Inflammatory macrophage treated with lipopolysaccharide for 1 hour (primary cell): ENCODE measurements around the gene MEPCE.
"Not testable (repeated sequence)": the region's sequence is repeated elsewhere in the genome, so short reads cannot be mapped to it uniquely, and the experiment has no call there.

Source experiments
- DNase-seq, 2 donors: peaks; one replicate each; pipeline ENCODE4 v3.0.0-alpha.2; 2020 to 2022

MEPCE gene

DNA sequence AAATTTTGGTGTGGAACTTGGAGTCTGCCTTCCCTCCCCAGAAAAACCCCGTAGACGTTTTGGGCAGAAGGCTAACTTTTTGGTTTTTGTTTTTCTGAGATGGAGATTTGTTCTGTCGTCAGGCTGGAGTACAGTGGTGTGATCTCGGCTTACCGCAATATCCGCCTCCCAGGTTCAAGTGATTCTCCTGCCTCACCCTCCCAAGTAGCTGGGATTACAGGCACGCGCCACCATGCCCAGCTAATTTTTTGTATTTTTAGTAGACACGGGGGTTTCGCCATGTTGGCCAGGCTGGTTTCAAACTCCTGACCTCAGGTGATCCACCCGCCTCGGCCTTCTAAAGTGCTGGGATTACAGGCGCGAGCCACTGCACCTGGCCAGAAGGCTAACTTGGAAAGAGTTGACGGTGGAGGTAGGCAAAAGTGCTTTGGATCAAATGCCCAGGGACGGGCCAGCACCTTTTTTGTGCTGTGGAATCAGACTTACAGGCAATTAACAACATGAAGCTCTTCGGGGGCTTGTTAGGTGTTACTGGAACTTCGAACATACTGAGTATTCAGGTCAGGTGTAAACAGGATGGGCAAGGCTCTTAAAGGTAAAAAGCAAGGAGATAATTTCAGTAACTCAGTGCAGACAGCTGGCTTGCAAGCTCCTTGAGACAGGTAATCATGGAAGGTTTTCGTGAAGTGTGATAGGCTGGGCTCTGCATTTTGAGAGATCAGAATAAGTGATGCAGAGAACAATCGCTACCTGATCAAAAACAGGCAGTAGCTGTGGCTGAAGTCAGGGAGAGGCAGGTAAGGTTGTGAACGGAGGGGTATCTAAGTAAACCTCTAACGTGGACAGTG lies 4.9 kb downstream of the MEPCE start:
- no peak for DNase-seq

DNA sequence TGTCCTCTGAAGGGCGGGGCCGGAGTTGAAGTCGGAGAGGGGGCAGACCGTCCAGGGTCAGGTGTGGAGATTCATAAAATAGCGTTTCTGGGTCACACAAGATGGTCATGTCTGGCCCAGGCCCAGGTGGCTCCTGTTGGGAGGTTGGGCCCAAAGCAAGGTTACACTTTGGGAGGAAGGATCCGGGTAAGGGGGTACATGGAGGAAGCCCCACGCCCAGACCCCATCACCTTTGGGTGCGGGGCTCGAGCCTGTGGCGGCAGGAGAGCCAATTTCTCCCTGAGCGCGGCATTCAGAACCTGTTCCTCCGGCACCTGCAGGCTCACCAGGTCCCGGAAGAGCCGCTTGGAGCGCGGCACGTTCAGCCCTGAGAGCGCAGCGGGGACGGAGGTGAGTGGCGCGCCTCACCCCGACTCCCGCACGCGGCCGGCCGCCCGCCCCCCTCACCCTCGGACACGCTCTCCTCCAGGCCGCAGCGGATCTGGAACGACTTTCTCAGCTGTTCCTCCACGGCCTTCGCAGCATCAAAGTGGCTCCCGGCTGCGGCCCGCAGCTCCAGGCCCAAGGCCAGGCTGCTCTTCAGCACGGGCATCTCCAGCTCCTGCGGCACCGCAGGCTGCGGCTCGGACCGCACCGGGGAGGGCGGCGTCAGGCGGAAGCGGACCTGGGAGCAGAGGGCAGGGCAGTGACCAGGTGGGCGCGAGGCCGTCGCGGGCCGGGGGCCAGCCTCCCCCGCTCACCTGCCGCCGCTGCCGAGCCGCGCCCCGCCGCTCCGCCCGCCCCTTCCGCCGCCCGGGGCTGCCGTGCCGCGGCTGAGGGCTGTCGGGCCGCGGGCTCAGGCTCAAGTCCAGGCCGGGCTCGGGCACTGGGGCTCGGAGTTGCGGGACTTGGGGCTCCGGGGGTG lies 6.0 kb downstream of the MEPCE start:
- no peak for DNase-seq

GRCh38 chr7:100437150-100438100 lies 7.8 kb downstream of the MEPCE start:
- no peak for DNase-seq

- DNase-seq = no peak
Observed at GRCh38 chr7:100438172-100438571, 8.5 kb downstream of the MEPCE start.

GRCh38 chr7:100438731-100439130 lies 9.1 kb downstream of the MEPCE start:
- DNase-seq = not testable (repeated sequence)

DNA sequence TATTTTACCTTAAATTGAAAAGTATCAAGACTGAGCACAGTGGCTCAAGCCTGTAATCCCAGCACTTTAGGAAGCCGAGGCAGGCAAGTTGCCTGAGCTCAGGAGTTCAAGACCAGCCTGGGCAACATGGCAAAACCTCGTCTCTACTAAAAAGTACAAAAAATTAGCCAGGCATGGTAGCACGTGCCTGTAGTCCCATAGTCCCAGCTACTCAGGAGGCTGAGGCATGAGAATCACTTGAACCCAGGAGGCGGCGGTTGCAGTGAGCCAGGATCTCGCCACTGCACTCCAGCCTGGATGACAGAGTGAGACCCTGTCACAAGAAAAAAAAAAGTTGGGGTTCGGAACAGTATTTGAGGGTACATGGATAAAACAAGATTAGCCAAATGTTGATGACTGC lies 9.6 kb downstream of the MEPCE start:
- not testable (repeated sequence) for DNase-seq

DNA sequence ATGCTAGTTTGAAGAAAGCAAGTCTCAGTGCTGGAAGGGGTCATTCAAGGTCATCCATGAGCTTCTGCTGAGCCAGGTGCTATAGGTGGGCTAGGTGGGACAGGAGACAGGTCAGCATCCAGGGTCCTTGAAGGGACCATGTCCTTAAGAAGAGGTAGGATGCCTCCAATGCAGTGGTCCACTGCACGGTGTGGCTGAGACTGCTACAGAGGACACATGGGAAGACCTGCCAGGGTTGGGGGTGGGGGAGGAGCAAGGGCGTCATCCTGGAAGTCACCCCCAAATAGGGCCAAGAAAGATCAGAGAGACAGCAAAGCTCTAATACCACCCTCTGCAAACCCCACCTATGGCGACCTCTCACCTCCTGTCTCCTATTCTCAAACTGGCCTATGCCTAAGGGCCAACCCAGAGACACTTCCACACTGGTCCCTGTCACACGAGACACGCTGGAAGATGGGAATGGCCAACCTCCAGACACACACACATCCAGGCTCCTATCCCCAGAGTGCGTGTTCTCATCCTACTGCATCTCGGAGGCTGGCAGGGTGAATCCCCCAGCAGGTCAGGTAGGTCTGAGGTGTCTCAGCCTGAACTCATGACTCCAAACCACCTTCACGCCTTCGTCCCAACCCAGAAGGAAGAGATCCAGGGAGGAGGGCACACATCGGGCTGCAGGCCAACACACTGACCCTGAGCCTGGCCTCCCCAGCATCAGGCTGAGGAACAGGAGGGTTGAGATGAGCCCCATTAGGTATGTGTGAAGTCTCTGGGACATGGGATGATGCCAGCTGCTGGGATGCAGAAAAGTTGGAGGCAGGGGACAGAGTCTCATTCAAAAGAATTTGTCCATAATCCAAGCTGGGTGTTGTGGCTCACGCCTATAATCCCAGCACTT lies 12.3 kb downstream of the MEPCE start:
- DNase-seq = no peak

DNA sequence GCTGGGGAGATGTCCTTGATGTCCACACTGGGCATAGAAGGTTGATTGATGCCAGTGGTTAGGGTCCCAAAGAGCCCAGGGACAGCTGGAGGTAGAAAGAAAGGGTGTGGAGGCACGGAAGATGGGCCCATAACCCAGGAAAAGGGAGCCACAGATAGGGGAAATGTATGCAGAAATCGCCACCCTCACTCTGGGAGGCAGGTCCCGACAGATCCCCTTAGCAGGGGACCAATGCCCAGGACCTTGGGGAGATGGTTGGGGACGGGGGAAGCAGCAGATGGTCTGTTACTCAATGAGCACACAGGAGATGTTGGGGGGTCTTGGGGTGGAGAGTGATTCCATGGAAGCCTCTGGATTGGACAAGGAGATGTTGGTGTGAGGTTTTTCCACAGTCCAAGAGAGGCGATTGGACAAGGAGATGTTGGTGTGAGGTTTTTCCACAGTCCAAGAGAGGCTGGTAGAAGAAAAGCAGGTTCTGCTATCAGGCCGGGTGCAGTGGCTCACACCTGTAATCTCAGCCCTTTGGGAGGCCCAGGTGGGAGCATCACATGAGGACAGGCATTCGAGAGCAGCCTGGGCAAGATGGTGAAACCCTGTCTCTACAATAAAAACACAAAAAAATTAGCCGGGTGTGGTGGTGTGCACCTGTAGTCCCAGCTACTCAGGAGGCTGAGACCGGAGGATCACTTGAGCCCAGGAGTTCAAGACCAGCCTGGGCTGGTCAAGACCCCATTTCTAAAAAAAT lies 13.6 kb downstream of the MEPCE start:
- no peak for DNase-seq

GRCh38 chr7:100444311-100445278 lies 15.0 kb downstream of the MEPCE start:
- DNase-seq = peak; percentile 45 to 63

- no peak for DNase-seq
Observed at GRCh38 chr7:100446040-100446439, 16.4 kb downstream of the MEPCE start.

- not testable (repeated sequence) for DNase-seq
Observed at GRCh38 chr7:100447363-100447762, 17.7 kb downstream of the MEPCE start.

GRCh38 chr7:100449190-100449795 lies 19.7 kb downstream of the MEPCE start:
- DNase-seq = no peak

DNA sequence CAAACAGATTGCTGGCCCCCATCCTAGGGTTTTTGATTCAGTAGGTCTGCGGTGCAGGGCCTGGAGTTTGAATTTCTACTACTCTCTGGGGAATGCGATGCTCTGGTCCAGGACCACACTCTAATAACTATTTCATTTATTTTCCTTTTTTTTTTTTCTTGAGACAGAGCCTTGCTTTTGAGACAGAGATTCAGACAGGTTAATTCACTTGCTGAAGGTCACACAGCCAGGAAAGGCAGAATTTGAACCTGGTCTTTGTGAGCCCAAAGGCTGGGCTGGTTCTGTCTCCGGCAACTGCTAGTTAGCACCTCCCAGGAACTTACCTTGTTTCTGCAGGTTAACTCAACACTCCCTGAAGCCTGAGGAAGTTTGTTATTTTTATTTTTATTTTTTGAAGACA lies 22.9 kb downstream of the MEPCE start:
- no peak for DNase-seq

DNA sequence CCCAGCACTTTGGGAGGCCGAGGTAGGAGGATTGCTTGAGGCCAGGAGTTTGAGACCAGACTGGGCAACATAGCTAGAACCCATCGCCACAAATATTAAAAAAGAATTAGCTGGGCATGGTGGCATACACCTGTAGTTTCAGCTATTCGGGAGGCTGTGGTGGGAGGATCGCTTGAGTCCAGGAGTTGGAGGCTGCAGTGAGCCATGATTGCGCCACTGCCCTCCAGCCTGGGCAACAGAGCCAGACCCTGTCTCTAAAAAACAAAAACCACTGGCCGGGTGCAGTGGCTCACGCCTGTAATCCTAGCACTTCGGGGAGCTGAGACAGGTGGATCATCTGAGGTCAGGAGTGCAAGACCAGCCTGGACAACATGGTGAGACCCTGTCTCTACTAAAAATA lies 24.2 kb downstream of the MEPCE start:
- not testable (repeated sequence) for DNase-seq

- no peak for DNase-seq
Observed at GRCh38 chr7:100455206-100455605, 25.6 kb downstream of the MEPCE start.

GRCh38 chr7:100456562-100456961 lies 26.9 kb downstream of the MEPCE start:
- DNase-seq = no peak

DNA sequence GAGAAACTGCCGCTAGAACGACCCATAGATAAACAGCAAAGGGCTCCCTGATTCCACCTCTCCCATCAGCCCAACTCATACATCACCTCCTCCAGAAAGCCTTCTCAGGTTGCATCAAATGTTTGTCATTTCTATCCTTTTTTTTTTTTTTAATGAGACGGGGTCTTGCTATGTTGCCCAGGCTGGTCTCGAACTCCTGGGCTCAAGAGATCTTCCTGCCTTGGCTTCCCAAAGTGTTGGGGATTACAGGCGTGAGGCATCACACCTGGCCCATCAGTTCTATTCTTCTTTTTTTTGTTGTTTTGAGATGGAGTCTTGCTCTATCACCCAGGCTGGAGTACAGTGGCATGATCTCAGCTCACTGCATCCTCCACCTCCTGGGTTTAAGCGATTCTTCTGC lies 27.4 kb downstream of the MEPCE start:
- no peak for DNase-seq

DNA sequence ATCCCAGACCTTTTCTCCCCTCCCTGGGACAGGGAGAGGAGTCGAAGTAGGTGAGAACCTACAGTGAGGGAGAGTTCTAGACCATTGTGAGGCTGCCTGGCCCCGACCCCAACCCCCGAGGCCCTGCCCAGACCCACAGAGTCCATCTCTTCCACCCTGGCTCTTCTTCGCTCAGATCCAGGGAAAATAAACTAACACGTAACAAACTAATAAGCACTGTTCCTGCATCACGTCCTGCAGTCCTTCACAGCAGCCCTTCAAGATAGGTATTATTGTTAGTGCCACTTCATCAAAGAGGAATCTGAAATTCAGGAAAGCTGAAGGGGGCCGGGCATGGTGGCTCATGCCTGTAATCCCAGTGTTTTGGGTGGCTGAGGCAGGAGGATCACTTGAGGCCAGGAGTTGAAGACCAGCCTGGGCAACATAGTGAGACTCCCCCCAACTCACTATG lies 34.6 kb downstream of the MEPCE start, which contains the start of gene SPACDR:
TSS of gene SPACDR (minus strand) at position 51 of the 451 bp plus-strand sequence. CDS start 235 bp downstream, outside the sequence.
- no peak for DNase-seq

DNA sequence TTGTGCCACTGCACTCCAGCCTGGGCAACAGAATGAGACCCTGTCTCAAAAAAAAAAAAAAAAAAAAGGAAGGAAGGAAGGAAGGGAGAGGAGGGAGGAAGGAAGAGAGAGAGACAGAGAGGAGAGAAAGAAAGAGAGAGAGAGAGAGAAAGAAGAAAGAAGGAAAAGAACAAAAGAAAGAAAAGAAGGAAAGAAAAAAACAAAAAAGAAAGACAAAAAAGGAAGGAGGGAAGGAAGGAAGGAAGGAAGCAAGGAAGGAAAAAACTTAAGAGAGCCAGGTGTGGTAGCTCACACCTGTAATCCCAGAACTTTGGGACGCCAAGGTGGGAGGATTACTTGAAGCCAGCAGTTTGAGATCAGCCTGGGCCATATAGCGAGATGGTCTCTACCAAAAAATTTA lies 35.2 kb downstream of the MEPCE start:
- DNase-seq = no peak
